SIG-M5 treated with dmso at 0.1 percent for 504 hours (cell line): Measurements from ENCODE around the gene MAP3K14.

Experiments used
- DNase-seq: peaks from one replicate; lab custom pipeline; 2025; ENCODE audit not compliant: unreplicated experiment; lab: John Stamatoyannopoulos, UW

The MAP3K14 gene

GRCh38 chr17:45238155-45238774 lies 78.6 kb downstream of the MAP3K14 start:
- no peak for DNase-seq

- DNase-seq: no peak
Measured at GRCh38 chr17:45237686-45238085, 79.1 kb downstream of the MAP3K14 start.

GRCh38 chr17:45236282-45236606 lies 80.6 kb downstream of the MAP3K14 start:
- no peak for DNase-seq

GRCh38 chr17:45235416-45236281 lies 81.2 kb downstream of the MAP3K14 start:
- peak; percentile 52 for DNase-seq

GRCh38 chr17:45234641-45235415 lies 82.0 kb downstream of the MAP3K14 start:
- DNase-seq: no peak

- DNase-seq: no peak
Measured at GRCh38 chr17:45233423-45233924, 83.3 kb downstream of the MAP3K14 start.

- DNase-seq: no peak
Measured at GRCh38 chr17:45232514-45233422, 84.1 kb downstream of the MAP3K14 start.

- DNase-seq: no peak
Measured at GRCh38 chr17:45231481-45232116, 85.2 kb downstream of the MAP3K14 start.

GRCh38 chr17:45230787-45231480 lies 85.9 kb downstream of the MAP3K14 start:
- DNase-seq: no peak

- no peak for DNase-seq
Measured at GRCh38 chr17:45230410-45230786, 86.4 kb downstream of the MAP3K14 start.

- no peak for DNase-seq
Measured at GRCh38 chr17:45229681-45230409, 87.0 kb downstream of the MAP3K14 start.

GRCh38 chr17:45228763-45229539 lies 87.9 kb downstream of the MAP3K14 start:
- DNase-seq: peak; percentile 96

GRCh38 chr17:45227926-45228762 lies 88.7 kb downstream of the MAP3K14 start:
- no peak for DNase-seq

GRCh38 chr17:45227101-45227925 lies 89.5 kb downstream of the MAP3K14 start:
- peak; percentile 69 for DNase-seq

GRCh38 chr17:45226576-45226975 lies 90.2 kb downstream of the MAP3K14 start:
- no peak for DNase-seq

- peak; percentile 97 for DNase-seq
Measured at GRCh38 chr17:45225964-45226530, 90.8 kb downstream of the MAP3K14 start.
